HEK293 (cell line): Measurements from ENCODE around the gene PMP22.

ENCODE experiments used
- CTCF ChIP-seq: fragments of 450-650 bp; formaldehyde crosslinking; IDR thresholded peaks from 2 replicates; pipeline ENCODE4 v1.5.1; 2016; ENCODE audit warnings: missing biosample characterization, missing genetic modification characterization
- HOXA7 ChIP-seq: sonication (generic); formaldehyde crosslinking; IDR thresholded peaks from 2 replicates; pipeline ENCODE4 v1.8.1; 2022; ENCODE audit warnings: missing genetic modification reagents, borderline replicate concordance
- HOXD13 ChIP-seq: sonication (generic); formaldehyde crosslinking; IDR thresholded peaks from 2 replicates; pipeline ENCODE4 v1.8.0; 2022; ENCODE audit warnings: missing genetic modification reagents, borderline replicate concordance
- KLF1 ChIP-seq: fragments of 450-650 bp; formaldehyde crosslinking; IDR thresholded peaks from 2 replicates; pipeline ENCODE4 v1.5.1; 2016; ENCODE audit warnings: missing biosample characterization, missing genetic modification characterization
- ZNF169 ChIP-seq: fragments of 450-650 bp; formaldehyde crosslinking; IDR thresholded peaks from 2 replicates; pipeline ENCODE4 v1.5.1; 2016; ENCODE audit warnings: missing biosample characterization, missing genetic modification characterization
- ZNF274 ChIP-seq, 2 experiments: fragments of 200-500 bp in 1 of 2; fragments of 450-650 bp in 1 of 2; sonication (Bioruptor generic) in 1 of 2; formaldehyde crosslinking in 1 of 2; IDR thresholded peaks; 2 replicates each; pipeline versions ENCODE4 v1.5.1 to v1.6.1; 2014 to 2016; ENCODE audit warnings: borderline replicate concordance in 1 of 2, inconsistent platforms in 1 of 2, low read length in 1 of 2, missing biosample characterization in 1 of 2, missing genetic modification characterization in 1 of 2
- ZNF623 ChIP-seq: fragments of 450-650 bp; formaldehyde crosslinking; IDR thresholded peaks from 2 replicates; pipeline ENCODE4 v1.5.1; 2016; ENCODE audit warnings: missing biosample characterization, missing genetic modification characterization
- ZSCAN30 ChIP-seq: fragments of 450-650 bp; IDR thresholded peaks from 2 replicates; pipeline ENCODE4 v1.5.1; 2018; ENCODE audit warnings: missing biosample characterization, mild to moderate bottlenecking, missing genetic modification characterization, moderate library complexity

GRCh38 chr17:15284107-15284506 lies 19.0 kb upstream of the PMP22 start:
- TF ChIP-seq CTCF (tag by site-specific recombination) (no peak), HOXD13 (CRISPR knock-in tag) (no peak), ZSCAN30 (tag by site-specific recombination) (no peak), ZNF169 (tag by site-specific recombination) (no peak), KLF1 (no peak), ZNF623 (tag by site-specific recombination) (no peak), HOXA7 (CRISPR knock-in tag) (no peak), ZNF274 (IDR thresholded peaks at IDR 0.05; ENCODE audit: low read length) (no peak), ZNF274 (tag by site-specific recombination; IDR thresholded peaks at IDR 0.05; ENCODE audit: borderline replicate concordance) (no peak)
